Stomach smooth muscle (tissue), 2 donors: Measurements from ENCODE around the gene HTR4.
"Not testable (repeated sequence)": the region's sequence is repeated elsewhere in the genome, so short reads cannot be mapped to it uniquely, and the experiment has no call there.

Experiments used
- H3K27ac ChIP-seq: one replicate; pipeline ENCODE4 v1.7.0; 2013; ENCODE audit warnings: mild to moderate bottlenecking, low read length, inconsistent platforms
- H3K27me3 ChIP-seq, 2 donors: one replicate each; pipeline ENCODE4 v1.7.0; 2013; ENCODE audit warnings: low read length in 2 of 2; ENCODE audit not compliant: insufficient read depth in 2 of 2, control insufficient read depth in 1 of 2
- H3K36me3 ChIP-seq, 2 donors: one replicate each; pipeline ENCODE4 v1.7.0; 2013; ENCODE audit warnings: low read length in 2 of 2; ENCODE audit not compliant: control insufficient read depth in 2 of 2, insufficient read depth in 2 of 2
- H3K4me1 ChIP-seq: one replicate; pipeline ENCODE4 v1.7.0; 2013; ENCODE audit warnings: low read length; ENCODE audit not compliant: control insufficient read depth, insufficient read depth
- H3K4me3 ChIP-seq, 2 donors: one replicate each; pipeline ENCODE4 v1.7.0; 2013; ENCODE audit warnings: low read length in 2 of 2
- H3K9ac ChIP-seq, 2 donors: one replicate each; pipeline ENCODE4 v1.7.0; 2013; ENCODE audit warnings: low read length in 2 of 2, mild to moderate bottlenecking in 1 of 2
- H3K9me3 ChIP-seq, 2 donors: one replicate each; pipeline ENCODE4 v1.7.0; 2013; ENCODE audit warnings: low read length in 2 of 2; ENCODE audit not compliant: control insufficient read depth in 2 of 2
- donor health status: healthy.
- donor health status: Pancreatic carcinoma.

The HTR4 gene

GRCh38 chr5:148686660-148687059 lies 32.3 kb upstream of the HTR4 start:
- Histone ChIP-seq H3K4me1 (no peaks in the 10 kb centered on the region), H3K9me3 (peaks cover 0 to 4% of the 10 kb centered on the region in 2 donors), H3K9ac (no peak overlapping the region), H3K36me3 (no peaks in the 10 kb centered on the region), H3K4me3 (no peak overlapping the region), H3K27me3 (no peaks in the 10 kb centered on the region), H3K27ac (no peak overlapping the region)

GRCh38 chr5:148685520-148686134 lies 31.3 kb upstream of the HTR4 start:
- Histone ChIP-seq H3K9me3 (peaks cover 0 to 4% of the 10 kb centered on the region in 2 donors), H3K4me3 (no peak overlapping the region), H3K27ac (no peak overlapping the region), H3K4me1 (no peaks in the 10 kb centered on the region), H3K27me3 (no peaks in the 10 kb centered on the region), H3K36me3 (no peaks in the 10 kb centered on the region), H3K9ac (no peak overlapping the region)

- Histone ChIP-seq H3K27me3 (no peaks in the 10 kb centered on the region), H3K9me3 (peaks cover 0 to 4% of the 10 kb centered on the region in 2 donors), H3K9ac (no peak overlapping the region), H3K27ac (no peak overlapping the region), H3K4me3 (no peak overlapping the region), H3K4me1 (no peaks in the 10 kb centered on the region), H3K36me3 (no peaks in the 10 kb centered on the region)
Measured at GRCh38 chr5:148684528-148684927, 30.2 kb upstream of the HTR4 start.

- Histone ChIP-seq H3K27ac (no peak overlapping the region), H3K27me3 (no peaks in the 10 kb centered on the region), H3K9ac (no peak overlapping the region), H3K36me3 (no peaks in the 10 kb centered on the region), H3K4me3 (no peak overlapping the region), H3K4me1 (no peaks in the 10 kb centered on the region), H3K9me3 (peaks cover 0 to under 1% of the 10 kb centered on the region in 2 donors)
Measured at GRCh38 chr5:148683651-148684050, 29.3 kb upstream of the HTR4 start.

GRCh38 chr5:148682058-148683026 lies 28.0 kb upstream of the HTR4 start:
- no peak overlapping the region for H3K9ac ChIP-seq
- no peaks in the 10 kb centered on the region for H3K4me1 ChIP-seq
- no peaks in the 10 kb centered on the region for H3K9me3 ChIP-seq
- H3K4me3 ChIP-seq: no peak overlapping the region
- no peak overlapping the region for H3K27ac ChIP-seq
- no peaks in the 10 kb centered on the region for H3K36me3 ChIP-seq
- H3K27me3 ChIP-seq: no peaks in the 10 kb centered on the region

GRCh38 chr5:148681157-148682057 lies 27.1 kb upstream of the HTR4 start:
- Histone ChIP-seq H3K9me3 (no peaks in the 10 kb centered on the region), H3K27me3 (no peaks in the 10 kb centered on the region), H3K4me3 (no peak overlapping the region), H3K36me3 (no peaks in the 10 kb centered on the region), H3K4me1 (no peaks in the 10 kb centered on the region), H3K27ac (no peak overlapping the region), H3K9ac (no peak overlapping the region)

GRCh38 chr5:148673704-148674103 lies 19.4 kb upstream of the HTR4 start:
- not testable (repeated sequence) for H3K9me3 ChIP-seq, H3K27ac ChIP-seq, H3K4me3 ChIP-seq, H3K4me1 ChIP-seq, H3K36me3 ChIP-seq, H3K9ac ChIP-seq, H3K27me3 ChIP-seq

- Histone ChIP-seq H3K9ac (no peak overlapping the region), H3K4me3 (no peak overlapping the region), H3K36me3 (no peaks in the 10 kb centered on the region), H3K27ac (no peak overlapping the region), H3K4me1 (no peaks in the 10 kb centered on the region), H3K27me3 (no peaks in the 10 kb centered on the region), H3K9me3 (no peaks in the 10 kb centered on the region)
Measured at GRCh38 chr5:148666353-148666752, 12.0 kb upstream of the HTR4 start.

GRCh38 chr5:148665431-148665830 lies 11.1 kb upstream of the HTR4 start:
- H3K4me3 ChIP-seq: no peak overlapping the region

GRCh38 chr5:148663509-148663908 lies 9.2 kb upstream of the HTR4 start:
- H3K27me3 ChIP-seq: no peaks in the 10 kb centered on the region

More at GRCh38 chr5:148665431-148665830, 11.1 kb upstream of the HTR4 start:
- H3K9ac ChIP-seq: no peak overlapping the region
- H3K4me1 ChIP-seq: no peaks in the 10 kb centered on the region
- H3K27me3 ChIP-seq: no peaks in the 10 kb centered on the region
- no peak overlapping the region for H3K27ac ChIP-seq
- H3K36me3 ChIP-seq: no peaks in the 10 kb centered on the region
- H3K9me3 ChIP-seq: no peaks in the 10 kb centered on the region

More at GRCh38 chr5:148663509-148663908, 9.2 kb upstream of the HTR4 start:
- H3K9ac ChIP-seq: no peak overlapping the region
- H3K36me3 ChIP-seq: no peaks in the 10 kb centered on the region
- H3K9me3 ChIP-seq: no peaks in the 10 kb centered on the region
- H3K4me3 ChIP-seq: no peak overlapping the region
- no peaks in the 10 kb centered on the region for H3K4me1 ChIP-seq
- no peak overlapping the region for H3K27ac ChIP-seq
